ENCODE results near the gene MACROD2.

MACROD2 gene

DNA sequence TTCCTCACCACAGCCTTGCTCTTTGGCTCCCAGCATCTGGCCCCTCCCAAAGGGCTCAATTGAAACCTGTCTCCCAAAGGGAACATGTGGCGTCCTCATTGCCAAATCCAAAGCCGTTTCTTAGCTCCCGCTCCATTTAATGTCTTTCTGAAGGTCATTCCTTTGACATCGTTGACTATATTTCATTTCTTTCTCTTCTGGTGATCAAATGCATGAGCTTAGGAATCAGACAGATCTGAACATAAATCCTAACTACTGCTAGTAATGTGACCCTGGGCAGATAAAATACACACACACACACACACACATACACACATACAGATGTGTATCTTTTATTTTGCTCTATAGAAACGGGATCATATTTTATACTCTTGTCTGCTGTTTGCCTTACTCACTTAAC is 1306.8 kb downstream of the MACROD2 start:
- ATAC-seq = no peak
- TF ChIP-seq CSDC2 (CRISPR knock-in tag; IDR thresholded peaks at IDR 0.05) (no peak), TCF4 (CRISPR knock-in tag; IDR thresholded peaks at IDR 0.05; ENCODE audit: borderline replicate concordance) (no peak), SNAI2 (CRISPR knock-in tag; IDR thresholded peaks at IDR 0.05) (no peak), ZNF565 (CRISPR knock-in tag; conservative IDR thresholded peaks at IDR 0.05; ENCODE audit: low read depth) (no peak), ZNF70 (CRISPR knock-in tag; IDR thresholded peaks at IDR 0.05) (no peak), GLIS3 (CRISPR knock-in tag; IDR thresholded peaks at IDR 0.05) (no peak), ARNTL (CRISPR knock-in tag; IDR thresholded peaks at IDR 0.05; ENCODE audit: borderline replicate concordance, low read depth) (no peak), RARB (CRISPR knock-in tag; IDR thresholded peaks at IDR 0.05) (no peak), OSR1 (CRISPR knock-in tag; IDR thresholded peaks at IDR 0.05) (no peak), BACH2 (CRISPR knock-in tag; IDR thresholded peaks at IDR 0.05; ENCODE audit: borderline replicate concordance) (no peak), ZFP3 (CRISPR knock-in tag; IDR thresholded peaks at IDR 0.05) (no peak)
- TF ChIP-seq, protein P1, sequence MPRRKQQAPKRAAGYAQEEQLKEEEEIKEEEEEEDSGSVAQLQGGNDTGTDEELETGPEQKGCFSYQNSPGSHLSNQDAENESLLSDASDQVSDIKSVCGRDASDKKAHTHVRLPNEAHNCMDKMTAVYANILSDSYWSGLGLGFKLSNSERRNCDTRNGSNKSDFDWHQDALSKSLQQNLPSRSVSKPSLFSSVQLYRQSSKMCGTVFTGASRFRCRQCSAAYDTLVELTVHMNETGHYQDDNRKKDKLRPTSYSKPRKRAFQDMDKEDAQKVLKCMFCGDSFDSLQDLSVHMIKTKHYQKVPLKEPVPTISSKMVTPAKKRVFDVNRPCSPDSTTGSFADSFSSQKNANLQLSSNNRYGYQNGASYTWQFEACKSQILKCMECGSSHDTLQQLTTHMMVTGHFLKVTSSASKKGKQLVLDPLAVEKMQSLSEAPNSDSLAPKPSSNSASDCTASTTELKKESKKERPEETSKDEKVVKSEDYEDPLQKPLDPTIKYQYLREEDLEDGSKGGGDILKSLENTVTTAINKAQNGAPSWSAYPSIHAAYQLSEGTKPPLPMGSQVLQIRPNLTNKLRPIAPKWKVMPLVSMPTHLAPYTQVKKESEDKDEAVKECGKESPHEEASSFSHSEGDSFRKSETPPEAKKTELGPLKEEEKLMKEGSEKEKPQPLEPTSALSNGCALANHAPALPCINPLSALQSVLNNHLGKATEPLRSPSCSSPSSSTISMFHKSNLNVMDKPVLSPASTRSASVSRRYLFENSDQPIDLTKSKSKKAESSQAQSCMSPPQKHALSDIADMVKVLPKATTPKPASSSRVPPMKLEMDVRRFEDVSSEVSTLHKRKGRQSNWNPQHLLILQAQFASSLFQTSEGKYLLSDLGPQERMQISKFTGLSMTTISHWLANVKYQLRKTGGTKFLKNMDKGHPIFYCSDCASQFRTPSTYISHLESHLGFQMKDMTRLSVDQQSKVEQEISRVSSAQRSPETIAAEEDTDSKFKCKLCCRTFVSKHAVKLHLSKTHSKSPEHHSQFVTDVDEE (CRISPR knock-in tag; IDR thresholded peaks at IDR 0.05) = no peak
- TF ChIP-seq, protein P2, sequence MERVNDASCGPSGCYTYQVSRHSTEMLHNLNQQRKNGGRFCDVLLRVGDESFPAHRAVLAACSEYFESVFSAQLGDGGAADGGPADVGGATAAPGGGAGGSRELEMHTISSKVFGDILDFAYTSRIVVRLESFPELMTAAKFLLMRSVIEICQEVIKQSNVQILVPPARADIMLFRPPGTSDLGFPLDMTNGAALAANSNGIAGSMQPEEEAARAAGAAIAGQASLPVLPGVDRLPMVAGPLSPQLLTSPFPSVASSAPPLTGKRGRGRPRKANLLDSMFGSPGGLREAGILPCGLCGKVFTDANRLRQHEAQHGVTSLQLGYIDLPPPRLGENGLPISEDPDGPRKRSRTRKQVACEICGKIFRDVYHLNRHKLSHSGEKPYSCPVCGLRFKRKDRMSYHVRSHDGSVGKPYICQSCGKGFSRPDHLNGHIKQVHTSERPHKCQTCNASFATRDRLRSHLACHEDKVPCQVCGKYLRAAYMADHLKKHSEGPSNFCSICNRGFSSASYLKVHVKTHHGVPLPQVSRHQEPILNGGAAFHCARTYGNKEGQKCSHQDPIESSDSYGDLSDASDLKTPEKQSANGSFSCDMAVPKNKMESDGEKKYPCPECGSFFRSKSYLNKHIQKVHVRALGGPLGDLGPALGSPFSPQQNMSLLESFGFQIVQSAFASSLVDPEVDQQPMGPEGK (CRISPR knock-in tag; IDR thresholded peaks at IDR 0.05; ENCODE audit: borderline replicate concordance) = no peak
- TF ChIP-seq, protein P3, sequence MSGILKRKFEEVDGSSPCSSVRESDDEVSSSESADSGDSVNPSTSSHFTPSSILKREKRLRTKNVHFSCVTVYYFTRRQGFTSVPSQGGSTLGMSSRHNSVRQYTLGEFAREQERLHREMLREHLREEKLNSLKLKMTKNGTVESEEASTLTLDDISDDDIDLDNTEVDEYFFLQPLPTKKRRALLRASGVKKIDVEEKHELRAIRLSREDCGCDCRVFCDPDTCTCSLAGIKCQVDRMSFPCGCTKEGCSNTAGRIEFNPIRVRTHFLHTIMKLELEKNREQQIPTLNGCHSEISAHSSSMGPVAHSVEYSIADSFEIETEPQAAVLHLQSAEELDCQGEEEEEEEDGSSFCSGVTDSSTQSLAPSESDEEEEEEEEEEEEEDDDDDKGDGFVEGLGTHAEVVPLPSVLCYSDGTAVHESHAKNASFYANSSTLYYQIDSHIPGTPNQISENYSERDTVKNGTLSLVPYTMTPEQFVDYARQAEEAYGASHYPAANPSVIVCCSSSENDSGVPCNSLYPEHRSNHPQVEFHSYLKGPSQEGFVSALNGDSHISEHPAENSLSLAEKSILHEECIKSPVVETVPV (CRISPR knock-in tag; IDR thresholded peaks at IDR 0.05) = no peak

DNA sequence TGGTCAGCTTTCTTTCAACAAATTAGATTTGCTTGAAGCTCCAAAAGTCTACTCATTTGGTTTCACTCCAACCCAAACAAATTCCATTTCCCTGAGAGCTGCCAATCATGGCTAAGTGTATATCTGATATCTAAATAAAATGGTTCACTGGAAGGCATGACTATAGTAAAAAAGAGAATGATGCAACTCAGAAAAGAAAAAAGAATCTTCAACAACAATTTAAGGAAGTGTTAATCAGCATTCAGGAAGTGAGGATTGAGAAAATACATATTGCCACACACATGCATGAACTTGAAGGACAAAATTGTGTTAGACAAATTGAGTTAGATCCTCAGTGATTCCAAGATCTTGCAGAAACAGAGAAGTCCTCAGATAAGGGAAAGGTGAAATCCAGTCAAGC is 1315.0 kb downstream of the MACROD2 start:
- TF ChIP-seq ISL1 (CRISPR knock-in tag; IDR thresholded peaks at IDR 0.05) = peak; percentile 28; the same call in 1 of the 2 replicates
- no peak for TF ChIP-seq CSDC2 (CRISPR knock-in tag; IDR thresholded peaks at IDR 0.05)
- TF ChIP-seq, protein P4, sequence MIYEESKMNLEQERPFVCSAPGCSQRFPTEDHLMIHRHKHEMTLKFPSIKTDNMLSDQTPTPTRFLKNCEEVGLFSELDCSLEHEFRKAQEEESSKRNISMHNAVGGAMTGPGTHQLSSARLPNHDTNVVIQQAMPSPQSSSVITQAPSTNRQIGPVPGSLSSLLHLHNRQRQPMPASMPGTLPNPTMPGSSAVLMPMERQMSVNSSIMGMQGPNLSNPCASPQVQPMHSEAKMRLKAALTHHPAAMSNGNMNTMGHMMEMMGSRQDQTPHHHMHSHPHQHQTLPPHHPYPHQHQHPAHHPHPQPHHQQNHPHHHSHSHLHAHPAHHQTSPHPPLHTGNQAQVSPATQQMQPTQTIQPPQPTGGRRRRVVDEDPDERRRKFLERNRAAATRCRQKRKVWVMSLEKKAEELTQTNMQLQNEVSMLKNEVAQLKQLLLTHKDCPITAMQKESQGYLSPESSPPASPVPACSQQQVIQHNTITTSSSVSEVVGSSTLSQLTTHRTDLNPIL (CRISPR knock-in tag; IDR thresholded peaks at IDR 0.05; ENCODE audit: low read depth) = no peak
- TF ChIP-seq BACH2 (CRISPR knock-in tag; IDR thresholded peaks at IDR 0.05; ENCODE audit: borderline replicate concordance) = no peak
- no peak for TF ChIP-seq TOX (CRISPR knock-in tag; IDR thresholded peaks at IDR 0.05; ENCODE audit: borderline replicate concordance)
- no peak for ATAC-seq

DNA sequence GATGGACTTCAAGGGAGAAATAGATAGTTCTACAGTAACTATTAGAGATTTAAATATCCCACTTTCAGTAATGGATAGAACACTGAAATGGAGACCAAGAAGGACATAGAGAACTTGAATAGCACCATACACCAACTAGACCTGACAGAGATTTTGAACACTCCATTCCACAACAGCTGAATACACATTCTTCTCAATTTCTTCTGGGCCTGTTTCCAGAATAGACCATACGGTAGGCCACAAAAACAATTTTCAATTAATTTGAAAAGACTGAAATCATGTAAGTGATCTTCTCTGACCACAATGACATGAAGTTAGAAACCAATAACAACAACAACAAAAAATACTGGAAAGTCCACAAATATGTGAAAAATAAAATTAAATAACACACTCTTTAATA is 1321.2 kb downstream of the MACROD2 start:
- no peak for ATAC-seq
- TF ChIP-seq ZNF565 (CRISPR knock-in tag; conservative IDR thresholded peaks at IDR 0.05; ENCODE audit: low read depth) = no peak
- TF ChIP-seq ZC3H10 (CRISPR knock-in tag; IDR thresholded peaks at IDR 0.05) = no peak
- no peak for TF ChIP-seq GLIS3 (CRISPR knock-in tag; IDR thresholded peaks at IDR 0.05)

DNA sequence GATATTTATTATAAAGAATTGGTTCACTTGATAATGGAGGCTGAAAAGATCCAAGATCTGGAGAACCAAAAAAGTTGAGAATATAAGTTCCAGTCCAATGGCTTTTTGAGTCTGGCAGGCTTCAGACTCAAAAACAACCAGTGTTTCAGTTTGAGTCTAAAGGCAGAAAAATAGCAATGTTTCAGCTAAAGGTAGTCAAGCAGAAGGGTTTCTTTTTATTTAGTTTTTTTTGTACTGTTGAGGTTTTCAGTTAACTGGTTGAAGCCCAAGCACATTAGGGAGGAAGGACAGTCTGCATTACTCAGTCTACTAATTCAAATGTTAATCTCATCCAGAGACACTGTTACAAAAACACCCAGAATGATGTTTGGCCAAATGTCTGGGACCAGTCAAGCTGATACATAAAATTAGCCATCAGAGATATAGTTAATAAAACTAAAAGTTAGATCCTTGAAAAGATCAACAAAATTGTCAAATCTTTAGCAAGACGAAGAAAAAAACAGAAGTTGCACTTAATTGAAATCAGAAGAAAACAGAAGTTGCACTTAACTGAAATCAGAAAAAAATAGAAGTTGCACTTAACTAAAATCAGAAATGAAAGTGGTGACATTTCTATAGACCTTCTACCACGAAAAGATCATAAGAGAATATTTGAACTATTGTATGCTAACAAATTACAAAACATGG is 1322.4 kb downstream of the MACROD2 start:
- TF ChIP-seq ZC3H10 (CRISPR knock-in tag; IDR thresholded peaks at IDR 0.05) (no peak), ZFP3 (CRISPR knock-in tag; IDR thresholded peaks at IDR 0.05) (no peak), BACH2 (CRISPR knock-in tag; IDR thresholded peaks at IDR 0.05; ENCODE audit: borderline replicate concordance) (no peak), PPARA (CRISPR knock-in tag; IDR thresholded peaks at IDR 0.05; ENCODE audit: borderline replicate concordance) (no peak), TCF4 (CRISPR knock-in tag; IDR thresholded peaks at IDR 0.05; ENCODE audit: borderline replicate concordance) (no peak), ARNTL (CRISPR knock-in tag; IDR thresholded peaks at IDR 0.05; ENCODE audit: borderline replicate concordance, low read depth) (no peak), ZFP30 (CRISPR knock-in tag; IDR thresholded peaks at IDR 0.05) (no peak), ESRRG (CRISPR knock-in tag; IDR thresholded peaks at IDR 0.05) (no peak), SNAI2 (CRISPR knock-in tag; IDR thresholded peaks at IDR 0.05) (no peak), ZNF70 (CRISPR knock-in tag; IDR thresholded peaks at IDR 0.05) (no peak), GLIS3 (CRISPR knock-in tag; IDR thresholded peaks at IDR 0.05) (no peak), TOX (CRISPR knock-in tag; IDR thresholded peaks at IDR 0.05; ENCODE audit: borderline replicate concordance) (no peak), ZNF565 (CRISPR knock-in tag; conservative IDR thresholded peaks at IDR 0.05; ENCODE audit: low read depth) (no peak), ZNF8 (CRISPR knock-in tag; IDR thresholded peaks at IDR 0.05) (no peak), OSR1 (CRISPR knock-in tag; IDR thresholded peaks at IDR 0.05) (no peak)
- TF ChIP-seq, protein P1 (CRISPR knock-in tag; IDR thresholded peaks at IDR 0.05) = no peak
- TF ChIP-seq, protein P2 (CRISPR knock-in tag; IDR thresholded peaks at IDR 0.05; ENCODE audit: borderline replicate concordance) = no peak
- ATAC-seq = no peak
